T-helper 9 cell (primary cell): ENCODE data around the gene REX1BD.
"Not testable (repeated sequence)": the region's sequence is repeated elsewhere in the genome, so short reads cannot be mapped to it uniquely, and the experiment has no call there.

Source experiments
- DNase-seq: peaks from one replicate; pipeline ENCODE4 v3.0.0-alpha.2; 2020
- total RNA-seq, 2 donors: gene quantifications; one replicate each; lab custom pipeline; 2026; lab: John Stamatoyannopoulos, UW

Gene REX1BD
- 53.8 to 63.5 reads per million in 2 donors for total RNA-seq

GRCh38 chr19:18588611-18589379 is at the start of gene REX1BD:
Gene REX1BD, plus strand, starts transcription at chr19:18588798. Its CDS starts 4 bp downstream, at chr19:18588802.
- peak; percentile 82 for DNase-seq

- DNase-seq: no peak
These were observed 49.2 kb upstream of the REX1BD start for GRCh38 chr19:18539372-18539771.

- not testable (repeated sequence) for DNase-seq
These were observed 48.4 kb upstream of the REX1BD start for GRCh38 chr19:18540200-18540599.

- DNase-seq: no peak
These were observed 47.2 kb upstream of the REX1BD start for GRCh38 chr19:18541258-18541991.

- peak; percentile 16 for DNase-seq
These were observed 46.3 kb upstream of the REX1BD start for GRCh38 chr19:18541992-18542940.

- DNase-seq: peak; percentile 91
These were observed 45.4 kb upstream of the REX1BD start, which contains the start of gene FKBP8 for GRCh38 chr19:18542941-18543813. Gene FKBP8, minus strand, starts transcription at chr19:18543573. Its CDS starts 1,603 bp downstream, at chr19:18541970.

GRCh38 chr19:18543814-18544475 is 44.7 kb upstream of the REX1BD start:
- DNase-seq: peak; percentile 59

DNA sequence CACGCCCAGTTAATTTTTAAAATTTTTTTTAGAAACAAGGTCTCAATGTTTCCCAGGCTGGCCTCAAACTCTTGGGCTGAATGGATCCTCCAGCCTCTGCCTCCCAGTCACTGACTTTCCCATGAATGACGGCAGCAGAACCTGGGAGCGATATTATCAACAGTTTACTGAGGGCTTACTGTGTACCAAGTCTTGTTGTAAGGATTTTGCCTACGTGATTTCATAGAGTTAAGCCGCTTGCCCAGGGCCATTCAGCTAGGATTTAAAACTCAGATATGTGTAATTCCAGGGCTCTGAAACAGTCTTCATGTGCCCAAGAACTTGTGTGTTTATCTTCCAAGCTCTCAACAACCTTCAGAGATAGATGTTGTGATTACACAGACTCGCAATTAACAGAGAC is 37.0 kb upstream of the REX1BD start:
- no peak for DNase-seq

GRCh38 chr19:18557411-18558201 is 31.0 kb upstream of the REX1BD start, which contains the start of gene KXD1:
Gene KXD1, plus strand, starts transcription at chr19:18557870. Its CDS starts 4,187 bp downstream, at chr19:18562057.
- peak; percentile 95 for DNase-seq

- no peak for DNase-seq
These were observed 30.4 kb upstream of the REX1BD start for GRCh38 chr19:18558202-18558555.

DNA sequence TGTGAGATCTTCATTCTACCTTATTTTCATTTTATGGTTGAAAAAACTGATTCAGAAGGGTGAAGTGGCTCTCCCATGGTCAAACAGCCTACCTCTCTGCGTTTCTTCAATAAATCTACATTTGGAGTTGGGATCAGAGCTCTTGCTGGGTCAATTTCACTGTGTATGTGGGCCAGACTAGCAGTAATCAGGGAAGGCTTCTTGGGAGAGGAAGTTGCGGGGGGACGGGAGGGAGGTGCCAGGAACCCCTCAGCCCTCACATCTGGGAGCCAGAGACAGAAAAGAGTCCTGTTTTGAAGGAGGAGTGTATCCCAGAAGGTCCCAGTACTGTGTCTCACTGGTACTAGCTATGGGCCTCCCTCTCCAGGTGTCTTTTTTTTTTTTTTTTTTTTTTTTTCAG is 30.0 kb upstream of the REX1BD start:
- DNase-seq: no peak

DNA sequence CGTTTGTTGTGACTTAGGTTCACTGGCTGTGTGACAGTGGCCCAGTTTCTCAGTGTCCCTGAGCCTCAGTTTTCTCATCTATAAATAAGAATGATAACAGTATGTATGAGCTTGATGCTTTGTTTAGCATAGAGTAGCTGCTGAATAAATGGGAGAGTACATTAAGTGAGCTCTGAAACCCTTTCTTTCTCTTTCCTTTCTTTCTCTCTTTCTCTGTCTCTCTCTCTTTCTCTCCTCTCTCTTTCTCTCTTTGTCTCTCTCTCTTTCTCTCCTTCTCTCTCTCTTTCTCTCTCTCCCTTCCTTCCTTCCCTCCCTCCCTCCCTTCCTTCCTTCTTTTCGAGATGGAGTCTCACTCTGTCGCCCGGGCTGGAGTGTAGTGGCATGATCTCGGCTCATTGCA is 28.9 kb upstream of the REX1BD start:
- no peak for DNase-seq

DNA sequence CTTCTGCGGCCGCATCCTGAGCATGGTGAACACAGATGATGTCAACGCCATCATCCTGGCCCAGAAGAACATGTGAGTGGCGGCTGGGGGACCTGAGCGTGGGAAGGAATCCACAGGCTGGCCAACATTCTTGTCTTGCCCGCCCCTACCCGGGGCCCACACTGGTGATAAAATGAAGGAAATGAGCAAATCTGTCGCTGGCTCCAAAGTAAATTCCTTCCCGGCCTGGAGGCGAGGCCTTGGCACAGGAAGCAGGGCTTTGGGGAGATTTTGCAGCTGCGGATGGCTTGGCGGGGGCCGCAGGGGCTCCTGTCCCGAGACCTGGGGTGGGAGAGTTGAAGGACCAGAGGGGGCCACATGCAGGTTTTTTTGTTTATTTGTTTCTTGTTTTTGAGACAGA is 26.5 kb upstream of the REX1BD start:
- no peak for DNase-seq

- DNase-seq: no peak
These were observed 21.6 kb upstream of the REX1BD start for GRCh38 chr19:18566953-18567352.

DNA sequence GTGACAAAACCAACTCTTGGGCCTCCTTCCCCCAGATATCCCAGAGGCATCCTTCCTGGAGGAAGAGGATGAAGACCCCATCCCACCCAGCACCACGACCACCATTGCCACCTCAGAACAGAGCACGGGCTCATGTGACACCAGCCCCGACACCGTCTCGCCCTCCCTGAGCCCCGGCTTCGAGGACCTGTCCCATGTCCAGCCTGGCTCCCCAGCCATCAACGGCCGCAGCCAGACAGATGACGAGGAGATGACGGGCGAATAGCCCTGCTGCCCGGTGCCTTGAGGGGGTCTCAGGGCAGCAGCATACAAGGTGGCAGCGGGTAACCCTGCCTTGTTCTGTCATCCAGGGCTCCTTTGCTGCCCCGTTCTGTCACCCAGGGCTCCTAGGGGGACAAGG is 20.2 kb upstream of the REX1BD start:
- DNase-seq: no peak

DNA sequence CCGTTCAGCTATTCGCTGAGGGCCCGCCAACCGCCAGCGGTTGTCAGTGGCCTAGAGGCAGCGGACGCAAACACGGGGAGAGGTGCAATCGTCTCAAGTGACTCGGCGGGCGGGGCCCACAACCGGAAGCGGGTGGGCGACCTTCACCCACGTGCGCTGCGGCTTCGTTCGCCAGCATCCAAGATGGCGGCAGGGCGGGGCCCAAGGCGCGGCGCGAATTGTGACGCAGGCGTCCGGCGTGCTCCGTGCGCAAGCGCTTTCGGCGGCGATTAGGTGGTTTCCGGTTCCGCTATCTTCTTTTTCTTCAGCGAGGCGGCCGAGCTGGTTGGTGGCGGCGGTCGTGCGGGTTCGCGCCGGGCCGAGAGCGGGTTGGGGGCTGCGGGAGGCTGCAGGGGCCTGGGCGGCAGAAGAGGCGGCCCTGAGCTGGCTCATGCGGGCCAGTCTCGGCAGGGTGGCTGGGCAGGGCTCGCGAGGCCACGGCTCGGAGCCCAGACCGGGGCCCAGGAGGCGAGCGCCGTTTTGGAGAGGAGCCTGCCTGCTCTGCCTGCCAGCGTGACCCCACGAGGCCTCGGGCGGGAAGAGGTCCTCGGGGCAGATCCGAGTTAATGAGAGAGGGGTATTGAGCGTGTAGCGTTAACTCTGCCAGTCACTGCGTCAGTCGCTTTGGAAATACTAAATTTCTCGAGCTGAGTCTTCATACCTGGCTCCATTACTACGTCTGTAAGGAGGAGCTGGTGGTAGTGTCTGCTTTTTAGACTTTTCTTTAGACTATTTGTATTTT is 16.8 kb upstream of the REX1BD start, which contains the start of gene UBA52:
Gene UBA52 (plus strand): TSS at position 294 of the 781 bp plus-strand sequence. CDS start 1,444 bp downstream, outside the sequence.
- peak; percentile 98 for DNase-seq

DNA sequence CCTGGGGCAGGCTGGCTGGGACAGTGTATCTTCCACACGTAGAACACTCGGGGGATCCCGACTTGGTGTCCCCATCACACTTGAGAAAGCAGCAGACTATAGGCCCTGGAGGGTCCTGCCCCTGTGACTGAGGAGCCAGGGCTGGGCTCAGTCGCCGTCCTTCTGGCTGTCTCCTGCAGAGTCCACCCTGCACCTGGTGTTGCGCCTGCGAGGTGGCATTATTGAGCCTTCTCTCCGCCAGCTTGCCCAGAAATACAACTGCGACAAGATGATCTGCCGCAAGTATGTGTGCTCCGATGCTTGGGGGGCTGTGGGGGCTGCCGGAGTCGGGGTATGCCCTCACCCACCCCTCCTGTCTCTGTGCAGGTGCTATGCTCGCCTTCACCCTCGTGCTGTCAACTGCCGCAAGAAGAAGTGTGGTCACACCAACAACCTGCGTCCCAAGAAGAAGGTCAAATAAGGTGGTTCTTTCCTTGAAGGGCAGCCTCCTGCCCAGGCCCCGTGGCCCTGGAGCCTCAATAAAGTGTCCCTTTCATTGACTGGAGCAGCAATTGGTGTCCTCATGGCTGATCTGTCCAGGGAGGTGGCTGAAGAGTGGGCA is 13.8 kb upstream of the REX1BD start:
- no peak for DNase-seq

- DNase-seq: no peak
These were observed 12.2 kb upstream of the REX1BD start for GRCh38 chr19:18576383-18576782.
